HepG2 (cell line): ENCODE data around the gene RBM3. TPM values are rescaled to one million over a fixed set of nuclear protein-coding genes. Genes with fewer than 3 reads are reported as not detected.

Source experiments
- HIC2 ChIP-seq: sonication (generic); formaldehyde crosslinking; IDR thresholded peaks from 2 replicates; pipeline ENCODE4 v1.9.0; 2022; ENCODE audit warnings: low read depth, missing genetic modification reagents
- KAT8 ChIP-seq: IDR thresholded peaks from 2 replicates; pipeline ENCODE4 v1.6.1; 2016; ENCODE audit warnings: missing genetic modification reagents, missing compliant biosample characterization
- KDM2A ChIP-seq: sonication (generic); formaldehyde crosslinking; IDR thresholded peaks from 2 replicates; pipeline ENCODE4 v1.4.0; 2020; ENCODE audit warnings: low read depth, missing genetic modification reagents, borderline replicate concordance
- KMT2B ChIP-seq: IDR thresholded peaks from 2 replicates; pipeline ENCODE4 v1.6.1; 2016; ENCODE audit warnings: missing genetic modification reagents, missing compliant biosample characterization
- POLR2G ChIP-seq: fragments of 200-400 bp; formaldehyde crosslinking; IDR thresholded peaks from 2 replicates; pipeline ENCODE4 v1.6.1; 2018; ENCODE audit warnings: mild to moderate bottlenecking, low read depth, low read length, moderate library complexity
- SP140L ChIP-seq: sonication (generic); formaldehyde crosslinking; IDR thresholded peaks from 2 replicates; pipeline ENCODE4 v1.4.0; 2020; ENCODE audit warnings: missing genetic modification reagents, borderline replicate concordance
- STAT5B ChIP-seq: sonication (generic); formaldehyde crosslinking; IDR thresholded peaks from 2 replicates; pipeline ENCODE4 v1.4.0; 2020; ENCODE audit warnings: missing genetic modification reagents
- ZBTB33 ChIP-seq: sonication (generic); formaldehyde crosslinking; IDR thresholded peaks from 2 replicates; pipeline ENCODE4 v1.4.0; 2020; ENCODE audit warnings: missing genetic modification reagents
- ZMAT5 ChIP-seq: sonication (generic); formaldehyde crosslinking; IDR thresholded peaks from 2 replicates; pipeline ENCODE4 v1.5.0; 2020; ENCODE audit warnings: mild to moderate bottlenecking, low read depth, missing genetic modification reagents, borderline replicate concordance
- polyA plus RNA-seq, 8 experiments: library from polyadenylated mRNA; depleted of rRNA in 3 of 8; stranded (reverse) in 7 of 8; unstranded in 1 of 8; fragments of >200 nt; fragmentation: Illumina TruSeq in 4 of 8; extraction: Trizol in 4 of 8; gene quantifications; 2 replicates each; pipeline versions ENCODE4 v1.2.1 to v1.2.3, GENCODE V29; 2011 to 2016; ENCODE audit warnings: low read depth in 4 of 8, missing spikeins in 1 of 8, mixed read lengths in 1 of 8; ENCODE audit not compliant: insufficient read depth in 1 of 8
- total RNA-seq, 5 experiments: library from RNA; depleted of rRNA; stranded (reverse); fragments of >200 nt; fragmentation: Illumina TruSeq; extraction: Trizol; gene quantifications; 2 replicates each; pipeline ENCODE4 v1.2.3, GENCODE V29; 2016; ENCODE audit warnings: low read depth in 1 of 5
- TF ChIP-seq, protein P1 (sequence below): sonication (generic); IDR thresholded peaks from 2 replicates; pipeline ENCODE4 v1.6.1; 2016; ENCODE audit warnings: low read depth, borderline replicate concordance
- TF ChIP-seq, protein P2 (sequence below): sonication (generic); formaldehyde crosslinking; IDR thresholded peaks from 2 replicates; pipeline ENCODE4 v1.4.0; 2020; ENCODE audit warnings: mild to moderate bottlenecking, missing genetic modification reagents
- TF ChIP-seq, protein P3 (sequence below): sonication (generic); formaldehyde crosslinking; IDR thresholded peaks from 2 replicates; pipeline ENCODE4 v1.5.1; 2020; ENCODE audit warnings: missing genetic modification reagents, mild to moderate bottlenecking, borderline replicate concordance
- TF ChIP-seq, protein P4 (sequence below): sonication (generic); formaldehyde crosslinking; IDR thresholded peaks from 2 replicates; pipeline ENCODE4 v1.5.0; 2020; ENCODE audit warnings: missing genetic modification reagents, mild to moderate bottlenecking, borderline replicate concordance

Gene RBM3
- total and polyA plus RNA-seq, 2 of the 13 experiments (the other 11 are each of a cell fraction or from before 2014, with no cell fraction given) = 123 to 182 TPM

- TF ChIP-seq, protein P1, sequence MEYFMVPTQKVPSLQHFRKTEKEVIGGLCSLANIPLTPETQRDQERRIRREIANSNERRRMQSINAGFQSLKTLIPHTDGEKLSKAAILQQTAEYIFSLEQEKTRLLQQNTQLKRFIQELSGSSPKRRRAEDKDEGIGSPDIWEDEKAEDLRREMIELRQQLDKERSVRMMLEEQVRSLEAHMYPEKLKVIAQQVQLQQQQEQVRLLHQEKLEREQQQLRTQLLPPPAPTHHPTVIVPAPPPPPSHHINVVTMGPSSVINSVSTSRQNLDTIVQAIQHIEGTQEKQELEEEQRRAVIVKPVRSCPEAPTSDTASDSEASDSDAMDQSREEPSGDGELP = peak; percentile 95
- TF ChIP-seq SP140L (CRISPR knock-in tag) (no peak), KAT8 (CRISPR knock-in tag) (peak; percentile 90), HIC2 (CRISPR knock-in tag) (no peak), KMT2B (CRISPR knock-in tag) (peak; percentile 28; the same call in 1 of the 2 replicates), ZBTB33 (no peak), STAT5B (no peak), POLR2G (peak; percentile 89), KDM2A (CRISPR knock-in tag) (peak; percentile 63; the same call in 1 of the 2 replicates), ZMAT5 (CRISPR knock-in tag) (no peak)
- TF ChIP-seq, protein P2, sequence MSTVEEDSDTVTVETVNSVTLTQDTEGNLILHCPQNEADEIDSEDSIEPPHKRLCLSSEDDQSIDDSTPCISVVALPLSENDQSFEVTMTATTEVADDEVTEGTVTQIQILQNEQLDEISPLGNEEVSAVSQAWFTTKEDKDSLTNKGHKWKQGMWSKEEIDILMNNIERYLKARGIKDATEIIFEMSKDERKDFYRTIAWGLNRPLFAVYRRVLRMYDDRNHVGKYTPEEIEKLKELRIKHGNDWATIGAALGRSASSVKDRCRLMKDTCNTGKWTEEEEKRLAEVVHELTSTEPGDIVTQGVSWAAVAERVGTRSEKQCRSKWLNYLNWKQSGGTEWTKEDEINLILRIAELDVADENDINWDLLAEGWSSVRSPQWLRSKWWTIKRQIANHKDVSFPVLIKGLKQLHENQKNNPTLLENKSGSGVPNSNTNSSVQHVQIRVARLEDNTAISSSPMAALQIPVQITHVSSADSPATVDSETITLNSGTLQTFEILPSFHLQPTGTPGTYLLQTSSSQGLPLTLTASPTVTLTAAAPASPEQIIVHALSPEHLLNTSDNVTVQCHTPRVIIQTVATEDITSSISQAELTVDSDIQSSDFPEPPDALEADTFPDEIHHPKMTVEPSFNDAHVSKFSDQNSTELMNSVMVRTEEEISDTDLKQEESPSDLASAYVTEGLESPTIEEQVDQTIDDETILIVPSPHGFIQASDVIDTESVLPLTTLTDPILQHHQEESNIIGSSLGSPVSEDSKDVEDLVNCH = no peak
- TF ChIP-seq, protein P3, sequence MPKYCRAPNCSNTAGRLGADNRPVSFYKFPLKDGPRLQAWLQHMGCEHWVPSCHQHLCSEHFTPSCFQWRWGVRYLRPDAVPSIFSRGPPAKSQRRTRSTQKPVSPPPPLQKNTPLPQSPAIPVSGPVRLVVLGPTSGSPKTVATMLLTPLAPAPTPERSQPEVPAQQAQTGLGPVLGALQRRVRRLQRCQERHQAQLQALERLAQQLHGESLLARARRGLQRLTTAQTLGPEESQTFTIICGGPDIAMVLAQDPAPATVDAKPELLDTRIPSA (CRISPR knock-in tag) = no peak
- TF ChIP-seq, protein P4, sequence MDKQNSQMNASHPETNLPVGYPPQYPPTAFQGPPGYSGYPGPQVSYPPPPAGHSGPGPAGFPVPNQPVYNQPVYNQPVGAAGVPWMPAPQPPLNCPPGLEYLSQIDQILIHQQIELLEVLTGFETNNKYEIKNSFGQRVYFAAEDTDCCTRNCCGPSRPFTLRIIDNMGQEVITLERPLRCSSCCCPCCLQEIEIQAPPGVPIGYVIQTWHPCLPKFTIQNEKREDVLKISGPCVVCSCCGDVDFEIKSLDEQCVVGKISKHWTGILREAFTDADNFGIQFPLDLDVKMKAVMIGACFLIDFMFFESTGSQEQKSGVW = no peak
Observed at GRCh38 chrX:48574270-48575266, at the start of gene RBM3 (continued).
